Colonic mucosa (tissue), 4 donors: ENCODE results near the gene CACYBP. TPM values are rescaled to one million over a fixed set of nuclear protein-coding genes. Genes with fewer than 3 reads are reported as not detected.
"Not testable (repeated sequence)": the region's sequence is repeated elsewhere in the genome, so short reads cannot be mapped to it uniquely, and the experiment has no call there.

ENCODE experiments used
- DNase-seq: peaks from one replicate; pipeline ENCODE4 v3.0.0-alpha.2; 2020
- H3K27ac ChIP-seq: fragments of 200-600 bp; one replicate; pipeline ENCODE4 v1.8.0; 2021
- H3K27me3 ChIP-seq: fragments of 200-600 bp; one replicate; pipeline ENCODE4 v1.8.0; 2021
- H3K36me3 ChIP-seq: fragments of 200-600 bp; one replicate; pipeline ENCODE4 v1.8.0; 2021
- H3K4me1 ChIP-seq: fragments of 200-600 bp; one replicate; pipeline ENCODE4 v1.8.0; 2021; ENCODE audit warnings: mild to moderate bottlenecking
- H3K4me3 ChIP-seq: fragments of 200-600 bp; one replicate; pipeline ENCODE4 v1.8.0; 2021
- H3K9ac ChIP-seq, 2 donors: one replicate each; pipeline ENCODE4 v1.7.0; 2013; ENCODE audit warnings: control low read depth in 2 of 2, low read depth in 2 of 2, low read length in 2 of 2
- H3K9me3 ChIP-seq: fragments of 200-600 bp; one replicate; pipeline ENCODE4 v1.8.0; 2021
- intact Hi-C: fragments of 100-400 bp; cut with DNase I; formaldehyde crosslinking; loops from one replicate; pipeline ENCODE4 v1.14.1; 2022
- total RNA-seq, 2 donors: library from RNA; stranded (reverse); fragmentation: NEBNext Ultra II Directional in 1 of 2; extraction: Animal tissue kit (Norgen Biotek cat#: 25700) in 1 of 2; gene quantifications; one replicate each; pipeline ENCODE4 v1.2.1, GENCODE V29; 2021
- TF ChIP-seq, protein P1 (sequence below): fragments of 200-600 bp; IDR thresholded peaks from one replicate; pipeline ENCODE4 v1.8.0; 2022; ENCODE audit warnings: antibody characterized with exemption, mild to moderate bottlenecking
- donor health status: healthy.
- donor health status: DM: no; HTN: no; CAD: no.
- donor health status: DM: no; HTN: no; CAD: no.

CACYBP gene
- total RNA-seq, 2 donors from 2014 or later = 66.9 to 182 TPM

DNA sequence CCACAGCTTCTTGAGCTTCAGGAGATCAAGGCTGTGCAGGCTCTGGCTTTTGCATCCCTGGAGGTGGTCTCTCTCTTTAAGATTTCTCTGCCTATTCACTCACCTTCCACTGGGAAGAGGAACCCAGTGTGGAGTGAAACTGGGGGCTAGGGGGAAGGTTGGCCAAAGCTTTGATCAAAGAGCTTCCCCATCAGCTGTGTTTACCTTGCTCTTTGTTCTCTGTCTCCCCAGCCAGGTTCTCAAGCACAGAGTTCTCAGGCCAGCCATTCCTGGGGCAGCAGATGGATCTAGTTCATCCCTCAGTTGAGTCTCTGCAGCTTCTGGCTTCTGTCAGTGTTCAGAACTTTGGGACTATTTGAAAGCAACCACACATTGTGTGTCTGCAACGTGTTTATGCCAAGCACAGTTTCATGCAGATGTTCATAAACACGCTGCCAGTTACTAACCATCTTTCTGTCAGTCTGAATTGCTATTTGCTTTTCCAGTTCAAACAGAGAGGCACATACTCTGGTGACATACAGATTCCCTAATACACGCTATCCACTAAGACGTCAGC lies 40.7 kb downstream of the CACYBP start:
- TF ChIP-seq, protein P1, sequence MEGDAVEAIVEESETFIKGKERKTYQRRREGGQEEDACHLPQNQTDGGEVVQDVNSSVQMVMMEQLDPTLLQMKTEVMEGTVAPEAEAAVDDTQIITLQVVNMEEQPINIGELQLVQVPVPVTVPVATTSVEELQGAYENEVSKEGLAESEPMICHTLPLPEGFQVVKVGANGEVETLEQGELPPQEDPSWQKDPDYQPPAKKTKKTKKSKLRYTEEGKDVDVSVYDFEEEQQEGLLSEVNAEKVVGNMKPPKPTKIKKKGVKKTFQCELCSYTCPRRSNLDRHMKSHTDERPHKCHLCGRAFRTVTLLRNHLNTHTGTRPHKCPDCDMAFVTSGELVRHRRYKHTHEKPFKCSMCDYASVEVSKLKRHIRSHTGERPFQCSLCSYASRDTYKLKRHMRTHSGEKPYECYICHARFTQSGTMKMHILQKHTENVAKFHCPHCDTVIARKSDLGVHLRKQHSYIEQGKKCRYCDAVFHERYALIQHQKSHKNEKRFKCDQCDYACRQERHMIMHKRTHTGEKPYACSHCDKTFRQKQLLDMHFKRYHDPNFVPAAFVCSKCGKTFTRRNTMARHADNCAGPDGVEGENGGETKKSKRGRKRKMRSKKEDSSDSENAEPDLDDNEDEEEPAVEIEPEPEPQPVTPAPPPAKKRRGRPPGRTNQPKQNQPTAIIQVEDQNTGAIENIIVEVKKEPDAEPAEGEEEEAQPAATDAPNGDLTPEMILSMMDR = no peak

DNA sequence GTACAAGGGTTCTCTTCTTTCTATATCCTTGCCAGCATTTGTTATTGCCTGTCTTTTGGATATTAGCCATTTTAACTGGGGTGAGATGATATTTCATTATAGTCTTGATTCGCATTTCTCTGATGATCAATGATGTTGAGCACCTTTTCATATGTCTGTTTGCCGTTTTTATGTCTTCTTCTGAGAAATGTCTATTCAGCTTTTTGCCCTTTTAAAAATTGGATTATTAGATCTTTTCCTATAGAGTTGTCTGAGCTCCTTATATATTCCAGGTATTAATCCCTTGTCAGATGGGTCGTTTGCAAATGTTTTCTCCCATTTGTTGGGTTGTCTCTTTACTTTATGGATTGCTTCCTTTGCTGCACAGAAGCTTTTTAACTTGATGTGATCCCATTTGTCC lies 42.9 kb downstream of the CACYBP start:
- H3K27ac ChIP-seq = no peak overlapping the region
- no peak overlapping the region for H3K9ac ChIP-seq
- TF ChIP-seq, protein P1 = no peak
- H3K4me3 ChIP-seq = no peak overlapping the region
- intact Hi-C loops = no loop called here
- no peaks in the 10 kb centered on the region for H3K4me1 ChIP-seq
- no peaks in the 10 kb centered on the region for H3K36me3 ChIP-seq
- no peaks in the 10 kb centered on the region for H3K9me3 ChIP-seq
- H3K27me3 ChIP-seq = no peaks in the 10 kb centered on the region
- no peak for DNase-seq

More for the DNA sequence above, 40.7 kb downstream of the CACYBP start:
- Histone ChIP-seq H3K4me1 (no peaks in the 10 kb centered on the region), H3K27ac (no peak overlapping the region), H3K36me3 (no peaks in the 10 kb centered on the region), H3K9ac (no peak overlapping the region), H3K9me3 (no peaks in the 10 kb centered on the region), H3K27me3 (no peaks in the 10 kb centered on the region), H3K4me3 (no peak overlapping the region)
- intact Hi-C loops = no loop called here
- no peak for DNase-seq

DNA sequence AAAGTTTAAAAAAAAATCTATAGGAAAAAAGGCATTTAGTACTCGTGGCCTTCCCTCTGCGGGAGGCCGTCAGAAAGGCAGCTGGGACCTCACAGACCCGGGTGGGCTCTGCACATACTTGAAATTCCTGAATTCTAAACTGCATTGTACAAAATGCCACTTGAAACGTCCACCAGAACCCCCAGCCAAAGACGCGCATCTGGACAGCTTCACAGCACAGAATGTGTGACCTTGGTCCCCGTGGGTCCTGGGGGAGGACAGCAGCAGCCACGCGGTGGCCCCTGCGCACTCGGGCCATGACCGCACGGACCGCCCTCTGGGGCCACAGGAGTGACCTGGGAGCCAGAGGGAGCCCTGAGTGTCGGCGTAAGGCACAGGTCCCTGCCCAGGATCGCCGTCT lies 44.1 kb downstream of the CACYBP start:
- intact Hi-C loops = no loop called here
- Histone ChIP-seq H3K9ac (no peak overlapping the region), H3K4me3 (no peak overlapping the region), H3K9me3 (no peaks in the 10 kb centered on the region), H3K27ac (no peak overlapping the region), H3K27me3 (no peaks in the 10 kb centered on the region), H3K36me3 (no peaks in the 10 kb centered on the region), H3K4me1 (no peaks in the 10 kb centered on the region)
- DNase-seq = no peak
- TF ChIP-seq, protein P1 = no peak

DNA sequence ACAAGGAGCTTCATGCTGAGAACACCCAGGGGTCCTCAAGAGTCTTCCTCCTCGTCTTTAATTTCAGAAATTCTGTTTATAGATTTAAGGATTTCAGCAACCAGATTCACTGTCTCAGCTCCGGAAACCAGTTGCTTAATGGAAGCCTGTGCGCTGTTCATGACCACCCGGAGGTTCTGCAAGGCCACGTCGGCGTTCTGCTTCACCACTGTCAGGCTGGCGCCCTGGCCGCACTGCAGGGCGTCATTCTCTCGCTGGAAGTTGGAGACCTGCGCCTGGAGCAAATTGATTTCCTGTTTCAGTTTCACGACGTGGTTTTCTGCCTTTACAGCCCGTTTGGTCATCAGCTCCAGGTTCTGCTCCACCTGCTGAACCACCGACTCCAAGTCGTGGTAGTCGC lies 44.8 kb downstream of the CACYBP start:
- H3K4me1 ChIP-seq, DNase-seq, H3K27ac ChIP-seq: not testable (repeated sequence)

DNA sequence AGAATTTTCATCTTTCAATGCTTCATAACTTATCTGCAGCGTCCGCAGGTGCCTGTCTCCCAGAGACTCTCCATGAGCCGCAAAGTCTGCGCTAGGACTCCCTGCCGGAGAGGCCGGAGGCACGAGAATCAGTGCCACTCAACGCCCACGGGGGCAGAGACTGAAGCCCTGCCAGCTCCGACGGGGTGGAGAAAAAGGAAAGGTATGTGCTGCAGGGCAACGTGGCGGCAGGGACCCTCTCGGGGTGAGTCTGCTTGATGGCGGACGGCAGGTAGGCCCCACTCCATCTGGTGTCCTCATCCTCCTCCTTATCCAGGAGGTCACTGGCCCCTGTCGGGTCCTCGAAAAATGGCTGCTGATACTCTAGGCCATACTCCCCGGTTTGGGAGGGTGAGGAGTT lies 45.4 kb downstream of the CACYBP start:
- Histone ChIP-seq H3K4me1 (no peaks in the 10 kb centered on the region), H3K9me3 (no peaks in the 10 kb centered on the region), H3K27ac (no peak overlapping the region), H3K36me3 (no peaks in the 10 kb centered on the region), H3K9ac (no peak overlapping the region), H3K27me3 (no peaks in the 10 kb centered on the region), H3K4me3 (no peak overlapping the region)
- DNase-seq = no peak
- TF ChIP-seq, protein P1 = no peak
- intact Hi-C loops = no loop called here

More for the DNA sequence above, 44.8 kb downstream of the CACYBP start:
- H3K36me3 ChIP-seq, H3K4me3 ChIP-seq, H3K9ac ChIP-seq, H3K27me3 ChIP-seq, H3K9me3 ChIP-seq, intact Hi-C loops: not testable (repeated sequence)

DNA sequence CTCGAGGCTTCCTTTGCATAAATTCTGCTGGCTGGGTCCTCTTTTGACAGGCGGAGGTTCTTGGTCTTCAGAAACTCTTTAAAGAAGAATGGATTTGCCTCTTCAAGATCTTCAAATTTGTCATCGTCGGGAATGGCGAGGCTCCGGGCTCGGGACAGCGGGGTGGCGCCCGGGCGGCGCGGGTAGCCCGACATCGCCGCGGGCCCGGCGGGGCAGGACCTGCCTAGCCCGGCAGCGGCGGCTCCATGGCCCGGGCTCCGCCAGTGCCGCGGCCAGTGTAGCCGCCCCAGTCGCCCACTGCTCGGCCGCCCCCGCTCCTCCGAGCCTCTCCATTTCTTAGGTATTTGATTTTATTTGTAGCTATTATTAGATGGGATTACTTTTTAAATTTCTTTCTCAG lies 45.8 kb downstream of the CACYBP start:
- no peaks in the 10 kb centered on the region for H3K36me3 ChIP-seq
- H3K4me3 ChIP-seq = no peak overlapping the region
- H3K27ac ChIP-seq = no peak overlapping the region
- TF ChIP-seq, protein P1 = no peak
- intact Hi-C loops = no loop called here
- H3K4me1 ChIP-seq = no peaks in the 10 kb centered on the region
- H3K27me3 ChIP-seq = no peaks in the 10 kb centered on the region
- H3K9ac ChIP-seq = no peak overlapping the region
- no peaks in the 10 kb centered on the region for H3K9me3 ChIP-seq
- DNase-seq = no peak
